Hepatocyte (in vitro differentiated cells): ENCODE data around the gene RRN3.
"Not testable (repeated sequence)": the region's sequence is repeated elsewhere in the genome, so short reads cannot be mapped to it uniquely, and the experiment has no call there.

ENCODE experiments used
- CTCF ChIP-seq: fragments of 200-600 bp; sonication (generic); IDR thresholded peaks from 2 replicates; pipeline ENCODE4 v1.5.1; 2016; ENCODE audit warnings: antibody characterized with exemption, mild to moderate bottlenecking; ENCODE audit not compliant: poor library complexity
- EZH2 ChIP-seq: fragments of 200-600 bp; sonication (generic); IDR thresholded peaks from 2 replicates; pipeline ENCODE4 v1.6.1; 2016; ENCODE audit warnings: antibody characterized with exemption, mild to moderate bottlenecking, borderline replicate concordance
- EZH2phosphoT487 ChIP-seq: fragments of 200-600 bp; sonication (generic); IDR thresholded peaks from one replicate; pipeline ENCODE4 v1.6.1; 2018; ENCODE audit warnings: antibody characterized with exemption, mild to moderate bottlenecking, low read depth, moderate library complexity; ENCODE audit not compliant: unreplicated experiment, severe bottlenecking

GRCh38 chr16:15025234-15025951 lies 68.7 kb downstream of the RRN3 start:
- not testable (repeated sequence) for TF ChIP-seq CTCF, EZH2, EZH2phosphoT487
